NK-92 (cell line): Measurements from ENCODE around the gene RPL29.
"Not testable (repeated sequence)": the region's sequence is repeated elsewhere in the genome, so short reads cannot be mapped to it uniquely, and the experiment has no call there.

Source experiments
- DNase-seq: peaks from one replicate; lab custom pipeline; 2025; ENCODE audit not compliant: unreplicated experiment; lab: John Stamatoyannopoulos, UW

RPL29 gene

DNA sequence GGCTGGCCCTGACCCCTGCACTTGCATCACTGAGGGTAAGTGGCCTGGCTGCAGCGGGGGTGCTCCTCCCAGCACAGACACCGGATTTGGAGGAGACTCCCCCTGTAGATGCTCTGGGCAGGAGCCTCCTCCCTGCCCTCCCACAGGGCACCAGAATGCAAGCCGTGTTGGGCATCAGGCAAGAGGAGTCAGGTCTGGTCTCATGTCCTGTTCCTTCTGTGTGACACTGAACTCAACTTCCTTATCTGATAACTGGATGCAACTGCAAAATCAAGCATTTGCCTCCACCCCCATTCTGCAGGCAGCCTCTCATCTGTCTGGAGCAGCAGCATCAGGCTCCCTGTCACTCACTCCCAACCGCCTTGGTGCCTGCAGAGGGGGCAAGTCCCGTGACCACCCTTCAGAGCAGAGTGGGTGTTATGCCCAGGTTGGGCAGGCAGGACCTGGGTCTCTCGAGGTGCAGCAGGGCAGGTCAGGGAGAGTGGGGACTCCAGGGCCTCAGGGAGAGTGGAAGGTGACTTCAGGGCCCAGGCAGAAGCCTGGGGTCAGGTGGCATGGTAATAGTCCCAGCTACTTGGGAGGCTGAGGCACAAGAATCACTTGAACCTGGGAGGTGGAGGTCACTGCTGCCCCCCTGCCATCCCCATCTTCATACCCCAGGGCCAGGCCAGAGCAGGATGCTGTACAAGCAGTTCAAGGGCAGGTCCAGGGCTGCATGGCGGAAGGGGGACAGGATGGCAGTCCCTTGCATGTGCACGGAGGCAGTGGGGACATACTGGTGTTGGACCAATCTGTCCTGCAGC lies 10.5 kb upstream of the RPL29 start:
- no peak for DNase-seq

DNA sequence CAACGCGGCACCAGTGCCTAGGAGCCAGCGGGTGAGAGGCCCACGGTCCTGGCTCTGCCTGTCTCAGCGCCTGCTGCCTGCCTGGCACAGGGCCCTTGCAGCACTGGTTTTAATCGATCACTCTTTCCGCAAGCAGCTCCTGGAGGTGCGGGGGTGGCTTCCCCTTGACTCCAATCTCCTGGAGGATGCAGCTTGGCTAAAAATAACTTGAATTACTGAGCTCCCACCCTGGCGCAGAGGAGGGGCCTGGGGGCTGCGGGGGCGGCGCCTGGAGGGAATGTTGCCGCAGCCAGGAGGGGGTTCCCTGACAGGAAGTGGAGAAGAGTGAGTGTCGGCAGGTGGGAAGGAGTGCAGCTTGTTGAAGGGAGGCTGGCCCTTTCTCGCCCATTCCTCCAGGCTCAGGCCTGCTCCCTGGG lies 9.9 kb upstream of the RPL29 start:
- no peak for DNase-seq

DNA sequence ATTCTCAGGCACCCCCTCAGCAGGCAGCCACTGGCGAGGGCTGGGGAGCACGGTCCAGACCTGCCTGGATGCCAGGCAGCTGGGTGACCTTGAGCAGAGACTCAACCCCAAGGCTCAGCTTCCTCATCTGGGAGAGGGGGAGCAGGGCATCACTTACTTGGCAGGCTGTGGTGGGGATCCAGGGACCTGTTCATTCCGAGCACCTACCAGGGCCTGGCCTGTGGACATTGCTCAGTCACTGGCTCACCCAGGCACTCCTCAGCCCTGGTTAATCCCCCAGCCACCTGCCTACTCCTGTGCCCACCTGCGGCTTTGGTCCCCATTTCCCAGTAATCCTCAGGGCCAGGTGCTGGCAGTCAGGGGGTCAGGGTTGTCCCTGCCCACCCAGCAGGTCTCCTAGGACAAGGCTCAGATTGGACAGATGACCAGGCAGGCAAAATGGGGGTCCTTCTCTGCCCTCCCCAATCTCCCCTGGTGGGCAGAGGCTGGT lies 9.3 kb upstream of the RPL29 start:
- no peak for DNase-seq

DNA sequence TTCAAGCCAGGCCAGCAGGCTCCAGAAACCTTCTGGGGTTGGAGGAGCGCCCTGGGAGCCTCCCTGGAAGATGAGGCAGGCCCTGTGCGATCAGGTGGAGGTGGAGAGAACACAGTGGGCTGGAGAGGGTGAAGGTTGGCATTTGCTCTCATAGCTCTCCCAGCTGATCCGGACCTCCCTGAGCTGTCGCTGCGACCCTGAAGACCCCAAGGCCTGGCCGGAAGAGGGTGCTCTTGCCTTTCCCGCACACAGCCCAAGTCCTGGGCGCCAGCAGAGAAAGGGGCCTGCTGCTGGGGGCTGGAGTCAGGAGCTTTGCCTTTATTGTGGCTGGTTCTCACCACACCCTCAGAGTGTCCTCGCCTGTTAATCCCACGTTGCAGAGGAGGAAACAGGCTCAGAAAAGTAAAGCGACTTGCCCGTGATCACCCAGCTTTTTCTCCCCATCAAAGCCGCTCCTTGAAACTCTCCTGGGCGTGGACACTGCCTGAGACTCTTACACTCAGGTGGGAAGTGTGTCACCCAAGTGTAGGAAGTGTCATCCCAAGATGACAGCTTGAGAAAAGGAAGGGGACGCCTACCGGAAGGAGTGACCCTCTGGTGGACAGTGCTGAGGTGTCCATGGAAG lies 8.6 kb upstream of the RPL29 start:
- DNase-seq = no peak

DNA sequence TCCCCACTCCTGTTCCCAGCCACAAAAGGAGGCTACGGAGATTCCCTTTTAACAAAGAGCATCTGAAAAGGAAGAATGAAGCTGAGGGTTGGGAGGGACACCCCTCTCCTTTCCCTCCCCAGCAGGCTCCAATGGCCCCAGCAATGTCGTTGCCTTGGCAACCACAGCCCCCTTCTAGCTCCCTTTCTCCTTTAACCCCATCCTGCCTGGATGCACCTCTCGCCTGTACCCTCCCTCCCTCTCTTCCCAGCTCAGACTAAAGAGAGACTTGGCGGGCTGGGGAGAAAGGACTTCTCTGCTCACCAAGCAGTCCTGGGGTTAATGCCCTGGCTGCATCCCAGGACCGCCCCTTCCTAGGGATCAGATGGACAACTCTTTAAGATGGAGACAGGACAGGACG lies 7.1 kb upstream of the RPL29 start:
- DNase-seq = no peak

DNA sequence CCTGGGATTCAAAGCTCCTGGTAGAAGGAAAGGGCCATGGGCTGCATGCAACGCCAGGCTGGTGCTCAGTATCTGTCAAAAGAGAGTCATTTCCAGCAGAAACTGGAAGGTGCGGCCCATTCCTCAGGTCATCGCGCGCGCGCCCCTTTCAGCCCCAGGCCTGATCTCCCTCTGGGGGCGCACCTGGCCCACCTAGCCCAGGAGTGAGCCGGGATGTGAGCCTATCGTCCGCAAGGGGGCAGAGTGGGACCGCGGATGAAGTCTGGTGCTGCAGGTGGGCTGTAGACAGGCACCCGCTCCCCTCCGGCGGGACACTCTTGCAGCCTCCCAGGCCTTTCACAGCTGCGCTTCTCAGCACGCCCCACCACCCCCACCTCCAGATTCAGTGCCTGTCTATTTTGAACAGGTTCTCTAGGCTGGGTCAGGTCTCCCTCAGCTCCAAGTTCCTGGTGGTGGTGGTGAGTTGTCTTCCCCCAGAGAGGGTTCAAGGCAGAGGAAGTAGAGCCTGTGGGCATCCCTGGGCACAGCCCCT lies 5.8 kb upstream of the RPL29 start:
- DNase-seq = no peak

DNA sequence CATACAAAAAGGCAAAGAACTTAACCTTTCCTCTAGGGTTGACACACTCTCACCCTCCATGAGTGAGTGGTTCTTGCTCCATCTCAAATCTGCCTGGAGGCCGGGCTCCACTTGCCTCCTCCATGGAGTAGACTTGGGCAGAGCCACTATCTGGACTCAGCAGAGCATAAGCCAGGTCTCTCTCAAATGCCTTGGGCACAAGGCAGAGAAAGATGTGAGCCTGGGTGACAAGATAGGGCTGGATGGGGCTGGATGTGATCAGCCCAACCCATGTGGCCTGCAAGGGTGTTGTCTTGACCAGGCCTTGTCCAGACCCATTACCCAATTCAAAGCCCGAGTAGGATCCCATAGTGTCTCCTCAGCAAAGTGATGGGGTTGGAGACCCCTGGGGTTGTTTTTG lies 4.2 kb upstream of the RPL29 start:
- DNase-seq = no peak

DNA sequence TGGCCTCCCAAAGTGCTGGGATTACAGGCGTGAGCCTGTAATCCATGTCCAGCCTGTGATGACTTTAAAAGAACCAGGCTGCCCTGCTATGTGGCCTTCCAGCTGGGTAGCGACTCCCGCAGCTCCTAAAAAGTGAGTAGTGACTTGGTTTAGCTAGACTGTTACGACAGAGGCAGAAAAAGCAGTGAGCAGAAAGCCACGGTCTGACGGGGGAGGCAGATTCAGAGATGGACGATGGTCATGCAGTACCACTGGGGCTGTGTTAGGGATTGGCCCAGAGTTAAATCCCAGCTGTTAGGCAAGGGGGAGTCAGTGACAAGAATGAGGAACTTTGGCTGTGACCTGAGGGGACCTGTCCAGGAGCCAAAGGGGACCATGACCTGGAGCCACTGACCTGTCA lies 3.1 kb upstream of the RPL29 start:
- DNase-seq = no peak

DNA sequence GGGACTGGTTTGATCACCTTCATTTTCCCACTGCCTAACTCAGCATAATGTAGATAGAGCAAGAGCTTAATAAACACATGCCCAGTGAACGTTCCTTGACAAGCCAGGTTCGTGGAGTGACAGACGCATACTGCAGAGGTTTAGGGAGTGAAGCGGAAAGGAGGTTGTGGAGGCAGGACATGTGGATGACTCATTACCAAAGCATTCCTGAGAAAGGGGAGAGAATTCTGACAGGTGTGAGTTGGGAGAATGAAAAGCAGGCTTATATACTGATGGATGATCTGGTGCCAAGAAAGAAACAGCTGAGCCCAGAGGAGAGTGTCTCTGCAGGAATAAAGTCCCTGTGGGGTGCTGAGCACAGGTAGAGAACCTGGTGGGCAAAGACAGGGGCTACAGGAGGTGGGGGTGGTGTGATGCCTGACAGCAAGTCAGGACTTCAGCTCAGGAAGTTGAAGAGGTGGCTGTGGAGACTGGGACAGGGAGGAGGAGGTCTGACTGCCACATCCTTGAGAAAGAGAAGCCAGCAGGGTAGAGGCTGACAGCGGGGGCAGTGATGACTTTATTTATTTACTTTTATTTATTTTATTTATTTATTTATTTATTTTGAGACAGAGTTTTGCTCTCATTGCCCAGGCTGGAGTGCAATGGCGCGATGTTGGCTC lies 2.4 kb upstream of the RPL29 start:
- DNase-seq = no peak

DNA sequence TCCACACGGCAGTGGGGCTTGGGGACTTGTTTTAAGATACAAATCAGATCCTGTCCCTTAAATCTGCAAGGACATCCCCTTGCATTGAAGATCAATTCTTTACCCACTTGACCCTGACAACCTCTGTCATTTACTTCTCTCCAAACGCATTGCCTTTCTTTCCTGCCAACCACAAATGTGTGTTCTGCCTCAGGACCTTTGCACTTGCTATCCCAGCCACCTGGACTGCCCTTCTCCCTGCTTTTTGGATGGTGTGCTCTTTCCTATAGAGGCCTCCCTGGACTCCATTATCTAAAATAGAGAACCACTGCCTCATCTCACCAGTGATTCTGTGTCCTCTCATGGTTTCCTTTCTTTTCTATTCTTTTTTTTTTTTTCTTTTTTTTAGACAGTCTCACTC lies 1.5 kb upstream of the RPL29 start:
- DNase-seq = no peak

DNA sequence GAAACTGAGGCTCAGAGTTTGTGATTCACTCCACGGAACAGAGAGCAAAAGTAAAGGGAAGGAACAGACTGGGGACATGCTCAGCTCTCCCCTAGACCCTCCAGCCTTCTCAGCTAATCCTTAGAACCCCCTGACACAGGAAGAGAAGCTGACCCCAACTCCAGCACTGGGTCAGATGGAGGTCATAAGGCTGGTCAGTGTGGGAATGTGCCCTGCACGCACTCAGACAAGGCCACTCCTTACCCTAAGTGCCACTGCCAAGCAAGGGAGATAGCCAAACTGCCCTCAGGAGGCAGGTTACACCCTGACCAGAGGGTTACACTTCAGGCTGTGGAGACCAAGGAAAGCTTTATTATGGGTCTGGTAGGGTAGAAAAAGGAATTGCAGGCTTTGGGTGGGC lies 1.2 kb downstream of the RPL29 start:
- no peak for DNase-seq

DNA sequence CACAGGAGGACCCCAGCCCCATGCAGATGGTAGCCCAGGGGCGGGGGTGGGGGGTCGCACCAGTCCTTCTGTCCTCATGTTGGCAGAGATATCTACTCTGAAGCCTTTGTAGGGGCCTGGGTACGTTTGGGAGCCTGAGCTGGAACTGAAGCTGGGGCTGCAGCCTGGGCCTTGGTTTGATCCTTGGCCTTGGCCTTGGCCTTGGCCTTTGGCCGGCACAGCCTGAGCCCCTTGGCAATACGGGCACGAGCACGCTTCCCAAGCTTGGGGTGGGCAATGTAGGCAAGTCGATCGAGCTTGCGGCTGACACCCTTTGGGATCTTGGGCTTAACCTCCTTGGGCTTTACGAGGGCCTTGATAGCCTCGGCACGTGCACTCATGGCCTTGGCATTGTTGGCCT lies 2.0 kb downstream of the RPL29 start:
- not testable (repeated sequence) for DNase-seq

DNA sequence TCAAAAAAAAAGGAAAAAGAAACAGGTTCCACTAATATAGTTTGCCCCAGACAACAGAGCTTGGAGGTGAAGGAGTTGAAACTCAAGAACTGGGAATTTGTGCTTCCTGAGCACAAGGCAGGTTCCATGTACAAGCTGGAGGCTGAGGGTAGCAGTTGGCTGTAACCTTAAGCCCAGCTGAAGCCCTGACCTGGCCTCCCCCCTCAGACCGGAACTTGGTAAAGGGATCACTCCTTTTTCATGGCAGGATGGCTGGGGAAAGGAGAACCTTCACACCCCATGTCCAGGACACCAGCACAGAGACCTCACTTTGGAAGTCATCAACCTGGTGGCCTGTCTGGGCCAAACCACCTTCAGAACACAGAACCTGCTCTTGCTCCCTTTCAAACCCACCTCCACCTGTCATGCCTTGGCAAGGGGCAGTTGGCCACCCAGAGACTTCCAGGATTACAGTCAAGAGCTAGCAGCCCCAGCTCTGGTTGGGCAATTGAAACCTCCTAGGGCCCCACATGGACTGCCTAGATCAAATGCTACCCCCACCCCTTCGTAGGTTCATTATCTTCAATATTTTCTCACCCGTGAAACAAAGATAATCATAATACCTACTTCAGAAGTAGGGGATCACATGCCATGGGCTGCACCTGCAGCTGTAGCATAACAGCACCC lies 3.5 kb downstream of the RPL29 start:
- no peak for DNase-seq

DNA sequence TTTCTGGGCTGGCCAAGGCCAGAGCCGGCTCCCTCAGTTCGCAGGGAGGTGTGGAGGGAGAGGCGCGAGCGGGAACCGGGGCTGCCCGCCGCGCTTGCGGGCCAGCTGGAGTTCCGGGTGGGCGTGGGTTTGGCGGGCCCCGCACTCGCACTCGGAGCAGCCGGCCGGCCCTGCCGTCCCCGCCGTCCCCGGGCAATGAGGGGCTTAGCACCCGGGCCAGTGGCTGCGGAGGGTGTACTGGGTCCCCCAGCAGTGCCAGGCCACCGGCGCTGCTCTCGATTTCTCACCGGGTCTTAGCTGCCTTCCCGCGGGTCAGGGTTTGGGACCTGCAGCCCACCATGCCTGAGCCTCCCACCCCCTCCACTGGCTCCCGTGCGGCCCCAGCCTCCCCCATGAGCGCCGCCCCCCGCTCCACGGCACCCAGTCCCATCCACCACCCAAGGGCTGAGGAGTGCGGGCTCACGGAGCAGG lies 5.2 kb downstream of the RPL29 start:
- not testable (repeated sequence) for DNase-seq

DNA sequence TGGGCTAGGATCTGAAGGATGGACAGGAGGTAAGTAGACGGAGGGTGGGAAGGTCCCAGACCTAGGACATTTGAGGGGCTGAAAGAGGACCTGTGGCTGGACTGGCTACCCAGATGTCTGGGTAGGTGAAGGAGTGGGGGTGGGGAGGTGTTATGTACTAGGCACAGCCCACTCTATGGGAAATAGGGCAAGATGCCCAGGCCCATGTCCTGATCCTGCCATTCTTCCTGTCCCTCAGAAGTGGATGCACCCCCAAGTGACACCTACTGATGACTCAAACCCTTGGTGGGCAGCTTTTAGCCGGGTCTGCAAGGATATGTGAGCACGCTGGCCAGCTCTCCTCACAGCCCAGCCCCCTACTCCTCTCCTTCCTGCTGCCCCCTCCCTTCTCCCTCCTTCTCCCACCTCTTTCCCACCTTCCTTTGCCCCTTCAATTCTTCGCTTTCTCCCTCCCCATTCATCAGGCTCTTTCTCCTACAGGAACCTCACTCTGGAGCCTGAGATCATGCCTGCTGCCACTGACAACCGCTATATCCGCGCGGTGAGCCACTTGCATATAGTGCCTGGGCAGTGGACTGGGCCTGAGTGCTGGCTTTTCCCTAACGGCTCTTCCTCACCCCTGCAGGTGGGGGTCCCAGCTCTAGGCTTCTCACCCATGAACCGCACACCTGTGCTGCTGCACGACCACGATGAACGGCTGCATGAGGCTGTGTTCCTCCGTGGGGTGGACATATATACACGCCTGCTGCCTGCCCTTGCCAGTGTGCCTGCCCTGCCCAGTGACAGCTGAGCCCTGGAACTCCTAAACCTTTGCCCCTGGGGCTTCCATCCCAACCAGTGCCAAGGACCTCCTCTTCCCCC lies 7.2 kb downstream of the RPL29 start:
- no peak for DNase-seq

DNA sequence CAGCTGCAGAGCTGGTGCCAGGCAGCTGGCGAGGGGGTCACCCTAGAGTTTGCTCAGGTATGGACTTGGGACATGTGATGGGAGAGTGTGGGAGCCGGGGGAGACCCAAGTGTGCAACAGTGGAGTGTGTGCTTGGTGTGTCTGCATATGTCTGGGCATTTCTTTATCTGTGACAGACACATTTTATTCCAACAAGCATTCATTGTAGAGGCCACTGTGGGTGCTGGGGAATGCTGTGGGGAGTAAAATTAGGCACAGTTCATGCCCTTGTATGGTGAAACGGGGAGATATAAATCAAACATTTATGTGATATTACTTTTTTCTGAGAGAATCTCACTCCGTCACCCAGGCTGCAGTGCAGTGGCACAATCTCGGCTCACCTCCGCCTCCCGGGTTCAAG lies 8.1 kb downstream of the RPL29 start:
- DNase-seq = no peak

DNA sequence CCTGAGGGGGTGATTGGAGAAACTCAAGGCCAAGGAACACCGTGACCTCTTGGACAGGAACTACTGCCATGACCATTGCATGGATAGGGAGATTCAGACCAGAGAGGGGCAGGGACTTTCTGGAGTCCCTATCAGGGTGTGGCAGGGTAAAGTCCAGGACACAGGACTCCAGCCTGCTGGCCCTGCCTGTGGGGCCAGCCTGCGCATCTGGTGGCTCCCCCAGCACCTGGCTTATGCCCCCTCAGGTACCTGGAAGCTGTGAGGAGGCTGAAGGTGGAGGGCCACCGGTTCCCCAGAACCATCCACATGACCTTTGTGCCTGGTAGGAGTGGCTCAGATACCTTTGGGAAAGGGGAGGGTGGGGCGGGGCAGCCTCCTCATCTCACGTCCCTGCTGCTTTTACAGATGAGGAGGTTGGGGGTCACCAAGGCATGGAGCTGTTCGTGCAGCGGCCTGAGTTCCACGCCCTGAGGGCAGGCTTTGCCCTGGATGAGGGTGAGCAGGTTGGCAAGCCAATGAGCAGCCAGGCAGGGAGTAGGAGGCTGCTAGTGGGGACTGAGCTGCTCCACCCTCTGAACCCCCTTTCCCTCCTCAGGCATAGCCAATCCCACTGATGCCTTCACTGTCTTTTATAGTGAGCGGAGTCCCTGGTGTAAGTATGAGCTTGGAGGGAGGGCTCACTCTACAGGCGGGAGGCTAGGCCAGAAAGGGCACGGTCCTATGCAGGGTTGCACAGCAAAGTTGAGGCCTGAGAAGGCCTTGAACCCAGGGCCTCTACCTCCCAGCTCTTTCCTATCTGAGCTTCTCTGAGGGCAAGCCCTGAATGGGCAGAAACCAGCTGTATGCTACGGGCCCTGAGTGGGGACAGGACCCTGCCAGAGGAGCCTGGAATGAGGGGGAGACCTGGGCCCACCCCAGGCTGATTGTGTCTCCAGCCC lies 9.4 kb downstream of the RPL29 start:
- DNase-seq = no peak

DNA sequence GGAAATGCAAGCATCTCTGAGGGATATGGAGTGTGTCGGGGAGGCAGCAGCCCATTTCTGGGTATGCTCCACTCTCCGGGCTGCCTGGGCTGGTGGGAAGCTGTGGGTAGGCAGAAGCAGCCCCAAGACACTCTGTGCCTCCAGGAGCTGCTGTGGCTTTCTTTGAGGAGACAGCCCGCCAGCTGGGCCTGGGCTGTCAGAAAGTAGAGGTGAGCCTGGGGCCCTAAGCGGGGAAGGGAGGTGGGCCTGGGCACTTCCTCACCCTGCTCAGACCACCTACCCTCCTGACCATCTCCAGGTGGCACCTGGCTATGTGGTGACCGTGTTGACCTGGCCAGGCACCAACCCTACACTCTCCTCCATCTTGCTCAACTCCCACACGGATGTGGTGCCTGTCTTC lies 10.6 kb downstream of the RPL29 start:
- DNase-seq = no peak

DNA sequence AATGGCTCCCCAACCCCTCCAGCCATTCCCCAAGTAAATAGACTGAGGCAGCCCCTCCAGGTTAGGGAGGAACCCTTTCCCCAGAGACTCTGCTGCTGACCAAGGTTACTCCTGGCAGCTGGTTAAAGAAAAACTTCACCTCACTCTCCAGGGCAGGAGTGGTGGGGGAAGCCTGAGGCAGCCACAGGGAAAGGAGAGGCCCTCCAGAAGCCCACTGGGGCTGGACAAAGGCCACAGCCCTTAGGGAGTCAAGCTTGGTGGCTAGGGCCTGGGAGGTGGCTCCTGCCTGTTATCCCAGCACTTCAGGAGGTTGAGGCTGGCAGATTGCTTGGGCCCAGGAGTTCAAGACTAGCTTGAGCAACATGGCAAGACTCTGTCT lies 11.4 kb downstream of the RPL29 start:
- DNase-seq = no peak
